ENCODE results near the gene RAB2B.
A peak's percentile ranks its signal among the peaks of the same experiment; 100 is the strongest.

Gene RAB2B

DNA sequence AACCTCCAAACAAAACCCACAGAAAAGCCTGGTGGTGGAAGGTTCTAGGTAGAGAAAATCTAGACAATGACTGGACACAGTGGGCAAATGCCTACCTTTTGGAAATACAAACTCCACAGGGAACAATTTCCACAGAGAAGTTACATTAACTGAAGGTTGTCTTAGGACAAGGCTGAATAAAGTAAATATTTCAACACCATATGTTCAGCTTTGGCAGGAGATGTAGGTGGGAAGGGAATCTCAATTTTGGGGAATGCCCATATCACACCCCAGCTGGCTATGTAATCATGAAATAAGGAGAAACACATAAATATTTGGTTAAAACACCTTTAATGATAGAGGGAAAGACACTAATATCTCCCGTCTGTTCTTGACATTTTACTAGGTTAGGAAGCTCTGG is 44.0 kb upstream of the RAB2B start:
- no peak overlapping the region for H3K4me3 ChIP-seq (ENCODE audit: low read depth, low read length)
- TF ChIP-seq, protein P1, sequence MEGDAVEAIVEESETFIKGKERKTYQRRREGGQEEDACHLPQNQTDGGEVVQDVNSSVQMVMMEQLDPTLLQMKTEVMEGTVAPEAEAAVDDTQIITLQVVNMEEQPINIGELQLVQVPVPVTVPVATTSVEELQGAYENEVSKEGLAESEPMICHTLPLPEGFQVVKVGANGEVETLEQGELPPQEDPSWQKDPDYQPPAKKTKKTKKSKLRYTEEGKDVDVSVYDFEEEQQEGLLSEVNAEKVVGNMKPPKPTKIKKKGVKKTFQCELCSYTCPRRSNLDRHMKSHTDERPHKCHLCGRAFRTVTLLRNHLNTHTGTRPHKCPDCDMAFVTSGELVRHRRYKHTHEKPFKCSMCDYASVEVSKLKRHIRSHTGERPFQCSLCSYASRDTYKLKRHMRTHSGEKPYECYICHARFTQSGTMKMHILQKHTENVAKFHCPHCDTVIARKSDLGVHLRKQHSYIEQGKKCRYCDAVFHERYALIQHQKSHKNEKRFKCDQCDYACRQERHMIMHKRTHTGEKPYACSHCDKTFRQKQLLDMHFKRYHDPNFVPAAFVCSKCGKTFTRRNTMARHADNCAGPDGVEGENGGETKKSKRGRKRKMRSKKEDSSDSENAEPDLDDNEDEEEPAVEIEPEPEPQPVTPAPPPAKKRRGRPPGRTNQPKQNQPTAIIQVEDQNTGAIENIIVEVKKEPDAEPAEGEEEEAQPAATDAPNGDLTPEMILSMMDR (IDR thresholded peaks at IDR 0.05; ENCODE audit: low read depth, low read length) = no peak

- TF ChIP-seq, protein P1 (IDR thresholded peaks at IDR 0.05; ENCODE audit: low read depth, low read length) = no peak
Observed at GRCh38 chr14:21518725-21519124, 42.0 kb upstream of the RAB2B start.

DNA sequence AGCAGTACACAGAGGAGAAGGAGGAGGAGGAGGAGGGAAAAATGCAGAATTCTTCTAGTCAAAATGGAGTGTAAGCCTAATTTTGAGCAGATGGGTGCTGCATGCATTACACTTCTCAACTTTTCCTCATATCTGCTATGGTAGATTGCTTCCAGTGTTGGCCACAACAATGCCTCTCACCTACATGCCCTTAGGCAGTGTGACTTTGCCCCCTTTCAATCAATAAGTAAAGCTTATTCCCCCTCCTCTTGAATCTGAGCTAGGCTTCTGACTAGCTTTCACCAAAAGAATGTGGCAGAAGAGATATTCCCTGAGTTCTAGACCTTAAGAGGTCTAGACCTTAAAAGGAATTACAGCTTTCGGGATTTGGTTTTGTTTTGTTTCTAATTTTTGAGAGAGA is 37.6 kb upstream of the RAB2B start:
- TF ChIP-seq, protein P1 (IDR thresholded peaks at IDR 0.05; ENCODE audit: low read depth, low read length) = no peak
- no peak overlapping the region for H3K4me3 ChIP-seq (ENCODE audit: low read depth, low read length)

More at GRCh38 chr14:21518725-21519124, 42.0 kb upstream of the RAB2B start:
- H3K4me3 ChIP-seq (ENCODE audit: low read depth, low read length) = no peak overlapping the region

DNA sequence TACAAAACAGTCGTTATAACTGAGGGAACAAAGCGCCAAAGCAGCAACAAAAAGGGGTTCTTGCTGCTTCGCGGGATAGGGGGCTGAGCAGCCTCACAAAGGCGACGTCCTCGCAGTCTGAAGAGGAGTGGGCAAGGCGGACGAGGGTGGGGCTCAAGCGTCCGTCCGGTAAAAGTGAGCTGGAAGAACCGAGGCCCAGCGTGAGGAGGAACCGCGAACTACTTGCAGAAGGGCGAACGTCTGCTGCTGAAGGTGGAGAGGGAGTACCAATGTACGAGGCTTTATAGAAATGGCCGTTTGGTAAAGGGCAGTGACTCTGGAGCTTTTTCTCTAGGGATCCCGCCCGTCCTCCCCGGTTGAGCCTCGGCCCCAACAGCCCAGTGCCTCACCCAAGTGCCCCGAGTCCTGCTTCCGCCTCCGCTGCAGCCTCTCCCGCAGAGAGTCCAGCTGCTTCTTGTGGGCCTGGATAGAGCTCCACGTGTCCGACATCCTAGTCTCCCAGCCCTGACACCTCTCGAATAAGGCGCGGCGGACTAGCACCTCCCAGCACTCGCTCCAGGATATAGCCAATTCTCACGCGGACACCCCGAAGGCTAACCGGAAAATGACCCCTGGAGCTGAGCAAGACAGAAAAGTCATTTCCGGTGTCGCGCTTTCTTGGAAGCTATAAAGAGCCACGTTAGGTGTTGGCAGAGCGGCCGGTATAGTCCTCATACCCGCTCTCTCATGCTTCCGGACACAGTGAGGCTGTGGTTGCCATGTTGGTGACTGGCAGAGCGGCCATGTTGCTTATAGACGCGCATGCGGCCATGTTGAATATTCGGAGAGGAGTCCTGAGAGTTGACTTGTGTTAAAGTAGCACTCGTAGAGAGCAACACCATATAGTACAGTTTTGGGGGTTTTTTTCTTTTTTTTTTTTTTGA is 34.2 kb upstream of the RAB2B start, which contains the start of gene METTL3:
Gene METTL3 (minus strand): TSS at position 606 of the 923 bp plus-strand sequence. CDS start 117 bp downstream, at position 489.
- H3K4me3 ChIP-seq (ENCODE audit: low read depth, low read length) = peak within 1 kb of the TSS; percentile 90
- TF ChIP-seq, protein P1 (IDR thresholded peaks at IDR 0.05; ENCODE audit: low read depth, low read length) = no peak

DNA sequence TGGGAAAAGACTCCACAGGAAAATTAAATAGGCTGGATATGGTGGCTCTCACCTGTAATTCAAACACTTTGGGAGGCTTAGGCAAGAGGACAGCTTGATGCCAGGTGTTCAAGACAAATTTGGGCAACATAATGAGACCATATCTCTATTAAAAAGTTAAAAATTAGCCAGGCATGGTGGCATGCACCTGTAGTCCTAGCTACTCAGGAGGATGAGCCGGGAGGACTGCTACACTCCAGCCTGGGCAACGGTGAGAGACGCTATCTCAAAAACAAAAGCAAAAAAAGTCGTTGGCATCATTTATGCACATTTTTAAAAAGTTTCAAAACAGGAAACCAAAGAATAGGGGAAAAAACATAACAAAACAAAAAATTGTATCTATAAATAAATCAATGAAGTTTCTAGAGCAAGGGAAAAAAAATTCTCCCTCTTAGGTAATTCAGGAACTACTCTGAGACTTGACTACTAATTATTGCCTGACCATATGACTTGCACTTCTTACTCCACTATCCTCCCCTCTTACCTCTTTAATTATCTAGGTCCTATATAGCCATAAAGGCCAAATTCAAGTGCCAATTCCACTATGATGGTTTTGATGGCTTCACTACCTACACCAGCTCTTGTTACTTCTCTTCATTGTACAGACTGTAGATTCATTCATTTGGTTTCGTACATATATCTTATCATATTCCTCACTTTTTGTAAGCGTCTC is 32.8 kb upstream of the RAB2B start:
- peak overlapping the region; percentile 90 for H3K4me3 ChIP-seq (ENCODE audit: low read depth, low read length)
- TF ChIP-seq, protein P1 (IDR thresholded peaks at IDR 0.05; ENCODE audit: low read depth, low read length) = no peak

GRCh38 chr14:21506557-21506956 is 29.8 kb upstream of the RAB2B start:
- no peak overlapping the region for H3K4me3 ChIP-seq (ENCODE audit: low read depth, low read length)
- TF ChIP-seq, protein P1 (IDR thresholded peaks at IDR 0.05; ENCODE audit: low read depth, low read length) = no peak

Data from WI38 (cell line).